GM21619 (cell line): ENCODE results near the gene CSRNP3.

ENCODE experiments used
- ATAC-seq: cut with Tn5 transposase; IDR thresholded peaks from one replicate; pipeline ENCODE4 v1.9.1; 2021; ENCODE audit not compliant: unreplicated experiment

Gene CSRNP3

DNA sequence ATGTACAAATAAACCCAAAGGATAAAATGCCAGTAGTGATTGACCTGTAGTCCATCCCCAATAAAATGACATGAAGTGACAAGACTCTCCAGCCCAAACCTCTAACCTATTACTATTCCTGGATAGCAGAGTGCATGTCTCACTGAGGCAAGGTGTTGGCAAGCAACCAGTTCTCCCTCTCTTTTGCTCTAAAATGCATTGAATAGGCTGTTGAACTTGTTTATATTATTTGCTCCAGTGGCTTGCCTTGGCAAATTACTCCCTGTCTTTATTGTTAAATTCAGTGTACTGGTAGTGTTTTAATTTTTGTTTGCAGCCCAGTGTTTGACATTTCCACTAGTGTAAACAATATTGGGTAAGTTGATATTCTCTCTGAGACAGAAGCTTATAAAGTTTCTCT is 70.5 kb downstream of the CSRNP3 start:
- ATAC-seq = no peak

GRCh38 chr2:165544897-165545296 is 75.4 kb downstream of the CSRNP3 start:
- ATAC-seq = peak; percentile 92

GRCh38 chr2:165547900-165548299 is 78.4 kb downstream of the CSRNP3 start:
- ATAC-seq = no peak

DNA sequence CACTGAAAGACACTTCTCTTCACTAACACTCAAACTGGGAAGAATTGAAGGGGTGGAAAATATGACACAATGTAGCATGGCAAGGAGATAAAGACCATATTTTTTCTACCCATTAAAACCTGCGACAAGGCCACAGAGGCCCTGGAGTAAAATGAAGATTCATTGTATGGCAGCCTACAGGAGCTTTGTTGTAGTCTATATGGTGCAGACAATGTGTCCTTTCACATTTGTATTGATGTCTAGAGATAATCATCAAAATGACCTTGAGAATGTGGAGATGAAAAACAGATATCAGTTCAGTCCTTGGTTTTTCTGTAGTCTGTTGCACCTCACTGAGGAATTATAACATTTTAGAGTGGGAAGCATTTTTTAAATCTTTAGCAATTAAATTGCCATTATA is 80.1 kb downstream of the CSRNP3 start:
- no peak for ATAC-seq

DNA sequence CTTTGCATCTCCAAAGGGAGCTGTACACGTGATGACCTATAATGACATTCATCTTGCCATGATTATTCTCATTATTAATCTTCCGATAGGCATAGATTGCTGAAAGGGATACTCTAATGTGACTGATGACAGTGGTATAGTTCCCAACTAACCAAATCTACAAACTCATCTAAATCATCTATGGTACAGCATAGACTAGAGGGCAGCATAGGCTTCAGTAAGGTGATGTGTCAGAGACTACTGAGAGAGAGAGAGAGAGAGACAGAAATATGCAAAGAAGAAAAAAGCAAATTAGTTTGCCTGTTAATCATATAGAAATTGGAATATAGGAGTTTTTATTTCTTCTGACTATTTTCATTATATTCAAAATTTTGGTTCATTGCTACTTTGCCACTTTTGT is 89.3 kb downstream of the CSRNP3 start:
- no peak for ATAC-seq

DNA sequence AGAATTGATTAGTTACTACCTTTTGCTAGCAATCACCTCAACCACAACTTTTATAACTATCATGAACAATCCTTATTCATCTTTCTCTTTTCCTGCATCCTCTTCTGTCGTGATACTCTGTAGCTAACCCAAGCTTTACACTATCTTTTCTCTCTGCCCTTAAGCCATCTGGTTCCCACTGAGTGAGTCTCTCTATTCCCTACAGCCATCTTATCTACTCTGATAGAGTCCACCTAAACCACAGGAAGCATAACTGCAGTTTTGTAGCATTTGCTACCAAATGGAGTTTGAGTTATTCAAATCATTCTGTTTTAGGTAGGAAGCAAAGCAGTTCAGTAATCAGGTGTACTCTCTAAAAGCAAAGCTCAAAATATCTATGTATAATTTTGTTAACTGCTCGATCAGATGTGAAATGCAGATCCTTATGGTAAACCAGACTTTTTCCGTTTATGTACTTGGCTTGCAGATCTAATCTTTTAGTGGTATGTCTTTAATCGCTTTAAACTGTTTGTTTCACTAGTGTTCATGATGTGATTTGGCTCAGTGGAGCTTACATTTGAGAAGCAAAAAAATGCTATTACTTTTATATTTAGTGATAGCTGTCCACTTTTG is 91.0 kb downstream of the CSRNP3 start:
- ATAC-seq = no peak

- no peak for ATAC-seq
Observed at GRCh38 chr2:165561516-165561915, 92.0 kb downstream of the CSRNP3 start.

GRCh38 chr2:165562233-165562632 is 92.7 kb downstream of the CSRNP3 start:
- ATAC-seq = no peak

GRCh38 chr2:165563468-165564225 is 94.1 kb downstream of the CSRNP3 start:
- no peak for ATAC-seq

- no peak for ATAC-seq
Observed at GRCh38 chr2:165566008-165566407, 96.5 kb downstream of the CSRNP3 start.

DNA sequence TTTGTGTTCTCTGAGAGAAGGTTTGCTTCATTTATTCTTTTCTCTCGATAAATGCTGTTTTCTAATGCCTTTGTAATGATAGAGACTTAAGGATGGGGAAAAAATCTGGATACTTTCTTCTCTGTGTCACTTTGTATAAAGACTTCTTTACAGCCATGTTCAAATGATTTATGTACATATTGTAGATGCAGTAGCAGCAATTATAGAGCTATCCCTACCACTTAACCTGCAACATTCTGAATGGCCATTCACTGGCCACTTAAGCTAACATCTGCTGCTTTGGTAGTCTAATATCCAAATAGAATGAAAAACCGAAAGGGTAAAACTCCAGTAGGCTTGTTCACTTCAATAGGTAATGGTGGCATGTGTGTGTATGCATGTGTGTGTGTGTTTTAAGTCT is 97.8 kb downstream of the CSRNP3 start:
- no peak for ATAC-seq

- ATAC-seq = no peak
Observed at GRCh38 chr2:165568361-165568760, 98.9 kb downstream of the CSRNP3 start.

GRCh38 chr2:165571477-165571876 is 102.0 kb downstream of the CSRNP3 start:
- no peak for ATAC-seq

GRCh38 chr2:165572151-165572550 is 102.7 kb downstream of the CSRNP3 start:
- no peak for ATAC-seq

DNA sequence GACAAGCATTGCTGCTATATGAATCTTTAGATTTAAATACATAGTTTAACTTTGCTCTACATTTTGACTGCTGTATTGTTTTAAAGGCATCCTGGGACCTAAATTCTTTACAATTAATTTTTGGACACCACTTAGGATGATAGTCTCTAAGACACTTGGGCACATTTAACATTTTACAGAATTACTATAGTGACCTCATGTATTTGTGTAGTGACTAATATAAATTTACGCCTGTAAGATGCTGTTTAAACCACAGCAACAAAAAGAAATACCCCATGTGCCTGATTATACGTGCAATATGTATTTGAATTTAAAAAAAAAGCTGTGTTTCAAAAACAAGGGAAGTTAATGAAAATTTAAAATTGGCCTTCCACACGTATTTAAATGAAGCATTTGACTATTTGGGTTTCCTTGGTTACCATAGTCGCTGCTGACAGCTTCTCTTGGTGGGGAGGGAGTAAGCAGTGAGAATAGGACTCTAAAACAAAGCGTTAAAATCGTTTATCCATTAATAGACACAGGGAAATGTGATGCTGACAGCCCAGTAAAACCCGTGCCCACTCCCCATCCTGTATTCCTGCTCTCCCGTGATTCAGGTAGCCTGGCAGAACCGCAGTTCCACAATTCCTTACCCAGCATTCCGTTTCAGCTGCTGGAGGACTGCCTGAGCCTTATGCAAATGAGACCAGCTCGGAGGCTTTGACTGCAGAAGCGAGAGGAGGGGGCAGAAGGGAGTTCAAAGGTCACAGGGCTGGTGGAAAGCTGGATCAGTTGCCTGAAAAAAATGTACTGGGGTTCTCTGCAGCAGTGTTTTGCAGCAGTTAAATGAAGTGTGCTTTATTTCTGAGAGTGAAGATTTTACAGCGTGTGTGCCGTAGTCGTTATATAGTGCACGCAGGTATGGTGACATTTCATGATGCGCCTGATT is 104.3 kb downstream of the CSRNP3 start:
- no peak for ATAC-seq

- ATAC-seq = no peak
Observed at GRCh38 chr2:165575044-165575615, 105.6 kb downstream of the CSRNP3 start.

DNA sequence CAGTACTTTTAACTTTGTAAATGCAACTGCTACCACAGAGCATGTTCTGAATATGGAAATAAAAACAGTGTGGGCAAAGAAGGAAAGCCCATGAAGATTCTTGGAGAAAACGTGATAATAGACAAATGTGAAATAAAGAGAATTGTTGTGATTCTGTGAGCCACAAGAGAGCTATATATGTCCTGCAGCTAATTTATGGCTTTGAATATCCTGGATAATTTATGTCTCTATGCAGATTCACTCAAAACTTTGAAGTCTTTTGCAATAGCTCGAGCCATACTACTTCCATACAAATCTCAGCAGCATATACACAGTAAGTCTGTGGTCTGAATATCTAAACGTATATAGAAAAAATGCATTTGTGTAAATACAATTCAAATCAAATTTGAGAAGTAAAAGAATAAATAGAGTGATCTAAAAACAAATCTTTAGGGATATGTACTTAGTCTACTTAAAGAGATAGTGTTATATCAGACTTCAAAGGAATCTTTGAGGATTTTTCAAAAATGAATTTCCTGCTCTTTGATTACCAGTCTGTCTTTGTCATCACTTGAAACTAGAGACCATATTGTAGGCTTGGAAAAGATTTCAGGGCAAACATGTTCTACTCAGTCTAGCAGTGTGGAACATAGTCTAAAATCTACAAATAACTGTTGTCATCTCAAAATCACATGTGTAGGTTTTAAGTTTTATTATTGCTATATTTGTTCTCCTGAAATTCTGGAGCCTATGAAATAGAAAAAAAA is 107.1 kb downstream of the CSRNP3 start:
- no peak for ATAC-seq

DNA sequence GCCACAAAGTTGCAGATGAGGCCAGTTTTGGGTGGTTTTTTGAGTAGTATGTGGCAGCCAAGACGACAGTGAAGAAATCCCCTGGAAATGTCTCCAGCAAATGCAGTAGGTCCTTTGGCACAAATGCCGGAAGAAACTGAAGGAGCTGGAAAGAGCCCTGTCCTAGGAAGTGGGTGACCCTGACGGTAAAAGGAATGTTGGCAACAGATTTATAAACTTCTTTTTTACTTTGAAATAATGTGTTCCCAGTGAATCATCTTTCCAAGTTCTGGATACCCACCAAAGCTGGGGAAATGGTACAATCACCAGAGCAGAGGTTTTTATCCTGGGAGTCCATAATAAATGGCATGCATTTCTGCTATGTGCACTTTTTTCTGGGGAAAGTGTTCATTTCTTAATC is 112.9 kb downstream of the CSRNP3 start:
- ATAC-seq = no peak

DNA sequence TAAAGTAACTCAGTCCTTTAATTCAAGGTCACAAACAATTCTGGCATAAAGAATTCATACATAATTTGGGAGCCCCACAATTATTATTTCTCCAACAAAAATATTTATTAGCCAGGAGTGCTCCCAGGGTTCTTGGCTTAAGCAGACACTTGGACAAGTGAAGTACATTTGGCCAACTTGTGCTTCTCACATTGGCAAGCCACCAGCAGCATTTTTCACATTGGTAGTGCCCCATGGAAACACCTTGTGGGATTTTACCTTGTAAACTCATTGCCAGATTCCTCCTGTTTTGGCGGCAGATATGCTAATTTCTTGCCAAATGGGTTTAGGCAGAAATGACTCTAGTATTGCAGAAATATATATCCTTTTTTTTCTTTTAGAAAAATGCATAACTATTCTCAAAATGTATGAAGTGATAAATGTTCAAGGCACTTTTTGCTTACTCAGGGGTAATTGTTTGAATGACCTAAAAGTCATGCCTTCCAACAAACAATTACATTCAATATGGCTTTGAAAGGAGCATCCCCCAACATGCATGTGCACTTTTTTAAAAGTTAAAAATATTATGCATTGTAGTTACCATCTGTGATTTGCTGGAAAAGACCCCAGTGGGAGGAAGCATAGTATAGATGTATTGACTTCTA is 113.5 kb downstream of the CSRNP3 start:
- ATAC-seq = no peak

- ATAC-seq = no peak
Observed at GRCh38 chr2:165584126-165584654, 114.7 kb downstream of the CSRNP3 start.
